D721Med (cell line): ENCODE data around the gene SH2D4B.

ENCODE experiments used
- DNase-seq: peaks from one replicate; pipeline ENCODE4 v3.0.0; 2011; ENCODE audit warnings: low spot score; ENCODE audit not compliant: insufficient read length
- FAIRE-seq: peaks from 2 replicates; lab custom pipeline; 2011; peaks lifted over from hg19 to GRCh38; lab: Jason Lieb, UNC
- TF ChIP-seq, protein P1 (sequence below): IDR thresholded peaks from 2 replicates; pipeline ENCODE4 v1.5.1; 2012; ENCODE audit warnings: mild to moderate bottlenecking, control low read depth; ENCODE audit not compliant: insufficient read depth; ENCODE audit errors: missing control alignments

Gene SH2D4B

DNA sequence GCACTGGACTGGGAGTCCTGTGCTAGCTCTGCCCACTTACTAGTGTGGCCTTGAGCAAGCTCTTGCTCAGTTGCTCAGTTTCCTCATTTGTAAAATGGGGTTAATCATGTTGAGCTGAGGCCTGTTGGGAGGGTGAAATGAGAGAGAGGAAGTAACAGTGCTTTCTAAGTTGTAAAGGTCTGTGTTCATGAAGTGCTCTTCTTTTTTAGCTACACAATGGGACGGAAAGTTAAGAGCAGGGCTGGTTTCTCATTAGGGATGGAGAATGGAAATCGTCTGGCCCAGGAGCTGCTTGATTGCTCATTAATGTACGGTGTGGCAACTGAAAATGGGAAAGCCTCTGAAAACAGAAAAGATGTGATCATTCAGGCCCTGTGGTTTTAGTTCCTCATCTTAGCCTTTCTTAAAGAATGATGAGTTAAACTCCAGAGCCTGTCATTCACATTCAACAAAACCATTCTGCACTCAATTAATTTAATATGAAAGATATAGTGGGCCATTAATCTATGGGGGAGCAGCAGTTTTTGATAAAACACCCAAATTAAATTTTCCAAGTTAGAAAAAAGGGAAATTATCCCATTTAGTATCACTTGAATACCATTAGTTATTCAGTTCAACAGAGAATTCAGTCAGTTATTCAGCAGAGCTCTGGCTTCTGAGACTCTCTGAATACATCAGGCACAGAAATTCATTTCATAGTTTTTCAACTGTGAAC is 60.5 kb downstream of the SH2D4B start:
- DNase-seq: no peak
- TF ChIP-seq, protein P1, sequence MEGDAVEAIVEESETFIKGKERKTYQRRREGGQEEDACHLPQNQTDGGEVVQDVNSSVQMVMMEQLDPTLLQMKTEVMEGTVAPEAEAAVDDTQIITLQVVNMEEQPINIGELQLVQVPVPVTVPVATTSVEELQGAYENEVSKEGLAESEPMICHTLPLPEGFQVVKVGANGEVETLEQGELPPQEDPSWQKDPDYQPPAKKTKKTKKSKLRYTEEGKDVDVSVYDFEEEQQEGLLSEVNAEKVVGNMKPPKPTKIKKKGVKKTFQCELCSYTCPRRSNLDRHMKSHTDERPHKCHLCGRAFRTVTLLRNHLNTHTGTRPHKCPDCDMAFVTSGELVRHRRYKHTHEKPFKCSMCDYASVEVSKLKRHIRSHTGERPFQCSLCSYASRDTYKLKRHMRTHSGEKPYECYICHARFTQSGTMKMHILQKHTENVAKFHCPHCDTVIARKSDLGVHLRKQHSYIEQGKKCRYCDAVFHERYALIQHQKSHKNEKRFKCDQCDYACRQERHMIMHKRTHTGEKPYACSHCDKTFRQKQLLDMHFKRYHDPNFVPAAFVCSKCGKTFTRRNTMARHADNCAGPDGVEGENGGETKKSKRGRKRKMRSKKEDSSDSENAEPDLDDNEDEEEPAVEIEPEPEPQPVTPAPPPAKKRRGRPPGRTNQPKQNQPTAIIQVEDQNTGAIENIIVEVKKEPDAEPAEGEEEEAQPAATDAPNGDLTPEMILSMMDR: no peak

DNA sequence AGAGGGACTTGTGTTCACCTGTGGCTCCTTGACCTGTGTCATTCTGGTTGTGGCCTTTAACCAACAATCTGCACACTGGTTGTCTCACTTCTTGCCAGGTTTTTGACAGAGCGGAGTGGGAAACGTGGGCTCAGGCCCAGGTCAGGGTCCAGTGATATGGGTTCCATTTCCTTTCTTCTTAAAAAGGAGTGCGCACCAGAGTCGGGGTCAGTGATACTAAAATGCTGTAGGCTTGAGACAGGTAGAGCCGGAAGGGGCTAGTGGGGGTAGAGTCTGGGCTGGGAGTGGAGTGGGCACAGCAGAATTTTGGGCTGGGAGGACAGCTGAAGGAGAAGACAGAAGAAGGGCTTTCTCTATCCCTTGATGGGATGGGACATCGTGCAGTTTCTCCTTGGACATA is 61.2 kb downstream of the SH2D4B start:
- TF ChIP-seq, protein P1: no peak
- FAIRE-seq: no peak
- no peak for DNase-seq

More for the DNA sequence above, 60.5 kb downstream of the SH2D4B start:
- no peak for FAIRE-seq

DNA sequence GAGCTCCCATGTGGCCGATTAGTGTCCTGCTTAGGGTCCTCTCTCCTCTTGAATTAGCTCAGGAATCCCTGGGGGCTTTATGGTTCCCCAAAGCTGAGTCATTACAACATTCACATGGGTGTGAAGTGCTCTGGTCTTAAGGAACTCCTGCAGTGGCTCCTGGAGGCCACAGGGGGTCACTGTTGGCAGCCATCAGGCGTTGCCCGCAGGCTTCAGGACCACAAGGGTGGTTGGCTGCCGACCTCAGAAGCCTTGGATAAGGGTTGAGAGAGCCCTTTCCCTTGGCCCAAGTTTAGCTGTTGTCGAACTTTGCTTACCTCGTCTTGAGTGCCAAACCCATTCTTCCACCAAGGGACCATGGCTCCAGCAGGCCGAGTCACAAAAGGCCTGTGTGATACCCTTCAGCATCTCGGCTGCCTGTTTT is 61.7 kb downstream of the SH2D4B start:
- TF ChIP-seq, protein P1: peak; percentile 82
- peak; percentile 38 for DNase-seq
- FAIRE-seq: no peak

DNA sequence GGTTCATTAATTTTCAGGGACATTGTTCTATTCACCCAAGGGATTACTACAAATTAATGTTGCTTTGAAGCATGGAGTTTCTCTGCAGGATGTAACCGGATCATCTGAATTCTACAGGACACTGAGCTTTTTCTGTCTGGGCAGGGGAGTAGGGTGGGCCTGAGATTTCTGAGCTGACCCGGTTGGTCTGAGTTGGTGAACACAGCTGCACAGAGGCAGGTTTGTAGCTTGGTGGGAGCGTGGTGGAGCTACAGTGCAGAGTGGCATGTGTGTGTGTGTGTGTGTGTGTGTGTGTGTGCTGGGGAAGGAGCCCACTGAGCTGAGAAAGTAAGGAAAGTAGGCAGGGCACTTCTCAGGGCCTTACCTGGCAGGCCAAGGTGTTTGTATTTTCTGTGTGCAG is 62.6 kb downstream of the SH2D4B start:
- no peak for FAIRE-seq
- no peak for DNase-seq
- TF ChIP-seq, protein P1: no peak

DNA sequence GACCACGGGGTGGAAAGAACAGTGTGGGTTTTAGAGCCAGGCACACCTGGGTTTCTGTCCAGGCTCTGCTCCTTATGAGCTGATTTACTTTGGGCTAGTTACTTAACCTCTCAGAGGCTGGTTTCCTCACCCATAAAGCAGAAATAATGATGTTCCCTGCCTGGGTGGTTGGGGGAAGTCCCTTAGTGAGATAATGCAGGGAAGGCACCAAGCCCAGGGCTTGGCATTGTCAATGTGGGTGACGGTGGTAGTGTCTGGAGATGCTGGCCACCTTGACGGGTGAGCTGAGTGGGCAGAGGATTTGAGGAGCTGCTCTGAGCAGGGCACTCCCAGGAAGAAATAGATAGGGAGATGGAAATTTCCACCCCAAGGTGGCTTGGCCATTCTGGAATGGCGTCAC is 65.2 kb downstream of the SH2D4B start:
- TF ChIP-seq, protein P1: no peak
- FAIRE-seq (no peak), DNase-seq (no peak)

DNA sequence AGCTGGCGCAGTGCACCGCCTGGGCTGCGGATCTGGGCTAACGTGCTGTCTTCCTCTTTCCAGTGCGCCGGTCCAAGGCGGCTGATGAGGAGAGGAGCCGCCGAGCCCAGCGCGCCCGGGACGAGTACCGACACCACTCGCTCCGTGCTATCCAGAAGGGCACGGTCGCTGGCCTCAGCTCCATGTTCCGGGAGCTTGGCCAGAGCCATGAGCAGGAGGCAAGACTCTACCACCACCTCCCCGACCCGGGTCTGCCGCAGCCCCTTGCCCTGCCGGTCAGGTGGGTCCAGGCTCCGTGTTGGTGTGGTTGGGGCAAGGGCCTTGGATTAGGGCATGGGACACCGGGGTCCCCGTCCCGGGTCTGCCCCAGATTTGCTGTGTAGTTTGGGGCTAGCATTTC is 65.8 kb downstream of the SH2D4B start:
- DNase-seq (no peak), FAIRE-seq (no peak)
- TF ChIP-seq, protein P1: no peak

DNA sequence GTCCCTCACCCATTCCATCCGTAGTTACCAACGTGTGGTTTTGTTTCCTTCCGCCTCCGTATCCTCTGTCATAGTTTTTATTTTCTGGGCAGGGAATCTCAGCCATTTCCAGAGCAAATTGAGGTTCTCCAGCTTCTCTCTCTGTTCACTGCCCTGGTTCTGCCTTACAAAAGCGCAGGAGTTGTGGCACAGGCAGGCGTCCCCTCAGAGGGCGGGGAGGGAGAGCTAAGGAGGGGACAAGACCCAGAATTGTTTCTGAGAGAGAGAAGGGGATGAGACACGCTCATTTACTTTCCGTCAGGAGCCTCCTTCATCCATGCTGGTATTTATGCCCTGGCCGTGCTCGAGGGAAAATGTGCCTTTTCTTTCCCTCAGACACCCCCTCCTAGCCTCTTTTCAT is 71.0 kb downstream of the SH2D4B start:
- DNase-seq: no peak

More for the DNA sequence above, 71.0 kb downstream of the SH2D4B start:
- TF ChIP-seq, protein P1: no peak
- no peak for FAIRE-seq
